ENCODE measurements around the gene TOX2. TPM values are rescaled to one million over a fixed set of nuclear protein-coding genes. Genes with fewer than 3 reads are reported as not detected.

Gene TOX2
- total RNA-seq, 1 experiment from 2014 or later, result 1.7 TPM

GRCh38 chr20:43944653-43945235, 30.1 kb downstream of the TOX2 start:
- Mint-ChIP-seq H3K27ac (no peak overlapping the region; a peak in 1 of 7 replicates), H3K27me3 (ENCODE audit: low read depth) (no peaks in the 10 kb centered on the region; the same call in 1 of the 2 replicates), H3K9me3 (no peaks in the 10 kb centered on the region; a peak in 1 of 5 replicates), H3K36me3 (ENCODE audit: insufficient read depth in 1 of 3, low read depth in 3 of 3) (no peaks in the 10 kb centered on the region), H3K4me3 (no peak overlapping the region), H3K4me1 (peaks cover 41 to 50% of the 10 kb centered on the region in 2 experiments)
- Histone ChIP-seq H3K9me3 (ENCODE audit: control insufficient read depth, low read depth, low read length) (no peaks in the 10 kb centered on the region), H3K27me3 (ENCODE audit: insufficient read depth, low read length) (no peaks in the 10 kb centered on the region), H2BK120ac (ENCODE audit: low read depth, low read length, poor library complexity, severe bottlenecking) (no peak overlapping the region), H2BK15ac (ENCODE audit: low read depth, low read length) (no peak overlapping the region), H3K23me2 (ENCODE audit: insufficient read length, low read depth, low read length, poor library complexity, severe bottlenecking) (no peaks in the 10 kb centered on the region), H2AK5ac (ENCODE audit: insufficient read length, low read length) (no peak overlapping the region), H2BK20ac (ENCODE audit: low read depth, low read length, poor library complexity, severe bottlenecking) (no peak overlapping the region), H3T11ph (ENCODE audit: low read length) (no peak overlapping the region), H2AFZ (ENCODE audit: low read length) (no peak overlapping the region), H3K4me1 (ENCODE audit: insufficient read depth, low read length) (peaks cover 7% of the 10 kb centered on the region; the same call in 1 of the 2 replicates), H3K56ac (ENCODE audit: insufficient read length, low read depth, low read length) (no peak overlapping the region), H3K14ac (ENCODE audit: insufficient read depth, low read length) (no peak overlapping the region), H4K20me1 (ENCODE audit: control insufficient read depth, insufficient read depth, insufficient read length) (no peaks in the 10 kb centered on the region), H3K79me2 (ENCODE audit: insufficient read depth, low read length) (no peaks in the 10 kb centered on the region), H3K4ac (ENCODE audit: low read depth, low read length) (no peak overlapping the region), H2BK12ac (ENCODE audit: insufficient read length, low read depth, low read length) (no peak overlapping the region), H3K79me1 (ENCODE audit: insufficient read depth, low read depth, low read length, poor library complexity, severe bottlenecking) (no peaks in the 10 kb centered on the region), H4K91ac (ENCODE audit: insufficient read length, low read depth, low read length) (no peak overlapping the region), H4K5ac (ENCODE audit: insufficient read length, low read depth, low read length) (no peak overlapping the region), H4K8ac (replicated peaks; ENCODE audit: insufficient read length, low read depth, low read length) (no peak overlapping the region), H2BK5ac (ENCODE audit: insufficient read length, low read length) (no peak overlapping the region), H3K18ac (ENCODE audit: insufficient read length, low read depth, low read length) (no peak overlapping the region), H3K4me2 (ENCODE audit: insufficient read depth, insufficient read length, low read length) (no peak overlapping the region), H3K9ac (ENCODE audit: extremely low read depth, insufficient read length, low read length) (no peak overlapping the region), H3K23ac (ENCODE audit: insufficient read length, low read depth, low read length) (no peak overlapping the region), H3K27ac (ENCODE audit: insufficient read length, low read depth, low read length) (no peak overlapping the region)
- WGBS (ENCODE audit: extremely low coverage, insufficient read length, low lambda C conversion rate), result no CpG with 5 or more reads among the region's 6 CpGs
- no peak for TF ChIP-seq CTCF (conservative IDR thresholded peaks at IDR 0.05)
- DNase-seq, result no peak
